Stimulated activated CD4-positive, alpha-beta T cell treated with anti-CD3 and anti-CD28 coated beads, Interleukin-1b, Interleukin-23, amount 100 ng/mL, for 4 hours (primary cell): Measurements from ENCODE around the gene ZNF385C.

Experiments
- DNase-seq, 2 donors: peaks; one replicate each; pipeline ENCODE4 v3.0.0-alpha.2; 2020; ENCODE audit warnings: low read depth in 2 of 2

The ZNF385C gene

DNA sequence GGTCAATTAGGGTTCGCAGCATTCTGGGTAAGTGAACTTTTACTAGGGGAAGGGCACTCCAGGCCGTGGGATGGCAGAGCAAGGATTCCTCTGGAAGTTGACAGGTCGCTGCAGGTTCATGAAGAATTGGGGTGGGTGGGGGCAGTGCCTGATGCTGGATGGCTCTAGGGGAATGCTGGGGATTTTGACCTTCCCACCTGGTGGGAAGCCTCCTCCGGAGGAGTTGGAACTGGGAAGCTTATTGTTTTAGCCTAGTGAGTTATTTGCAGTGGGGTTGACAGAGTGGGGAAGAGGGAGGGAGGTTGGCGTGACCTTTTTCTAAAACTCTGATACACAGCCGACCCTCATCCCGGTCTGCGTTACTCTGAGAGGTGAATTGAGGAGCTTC, 47.3 kb downstream of the ZNF385C start:
- no peak for DNase-seq

GRCh38 chr17:42050393-42051012, 47.8 kb downstream of the ZNF385C start, which contains the start of gene C17orf113:
C17orf113 (minus strand) TSS chr17:42050601; CDS start chr17:42043376, 7,225 bp downstream.
- DNase-seq: peak in 1 of 2 donors; percentile 28

- no peak for DNase-seq
Observed at GRCh38 chr17:42049834-42050392, 48.4 kb downstream of the ZNF385C start.

GRCh38 chr17:42047343-42047742, 50.9 kb downstream of the ZNF385C start:
- DNase-seq: no peak

GRCh38 chr17:42045719-42046118, 52.6 kb downstream of the ZNF385C start:
- DNase-seq: no peak

GRCh38 chr17:42042598-42043319, 55.5 kb downstream of the ZNF385C start:
- DNase-seq: no peak

- no peak for DNase-seq
Observed at GRCh38 chr17:42041619-42042018, 56.7 kb downstream of the ZNF385C start.

- DNase-seq: no peak
Observed at GRCh38 chr17:42040818-42041217, 57.5 kb downstream of the ZNF385C start.

DNA sequence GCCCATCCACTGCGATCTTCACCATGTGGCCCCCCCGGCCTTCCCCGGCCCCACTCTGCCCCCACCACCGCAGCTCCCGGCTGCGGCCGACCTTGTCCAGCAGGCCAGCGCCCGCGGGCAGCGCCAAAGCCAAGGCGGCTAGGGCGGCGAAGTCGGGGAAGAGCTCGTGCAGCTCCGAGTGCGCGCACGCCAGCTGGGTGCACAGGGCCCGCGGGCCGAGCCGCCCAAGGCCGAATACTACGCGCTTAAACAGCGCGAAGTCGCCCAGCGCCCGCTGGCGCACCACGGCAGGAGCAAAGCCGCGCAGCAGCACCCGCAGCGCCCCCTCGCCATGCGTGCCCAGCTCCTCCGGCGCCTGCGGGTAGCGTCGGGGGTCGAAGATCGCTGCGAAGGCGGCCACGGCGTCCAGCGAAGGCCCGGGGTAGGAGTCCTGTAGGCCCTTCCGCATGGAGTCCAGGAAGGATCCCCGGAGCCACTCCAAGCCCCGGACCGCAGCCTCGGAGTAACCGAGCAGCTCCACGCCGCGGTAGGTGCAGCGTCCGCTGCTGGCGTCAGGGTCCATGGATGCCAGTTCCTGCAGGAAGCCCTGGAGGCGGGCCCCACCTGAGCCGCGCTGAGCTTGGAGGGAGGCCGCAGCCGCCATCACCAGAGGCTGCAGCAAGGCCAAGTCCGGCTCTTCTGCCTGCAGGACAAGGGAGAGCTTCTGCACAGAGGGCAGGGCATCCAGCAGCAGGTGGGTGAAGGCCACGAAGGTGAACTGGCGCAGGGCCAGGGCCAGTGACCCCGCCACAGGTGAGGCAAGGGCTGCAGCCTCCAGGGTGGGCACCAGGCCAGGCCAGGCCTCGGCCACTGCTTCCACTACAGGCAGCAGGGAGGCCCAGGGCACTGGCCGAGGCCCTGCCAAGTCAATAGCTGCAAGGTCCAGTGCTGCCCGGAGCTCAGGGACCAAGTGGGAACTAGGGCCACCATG, 58.2 kb downstream of the ZNF385C start:
- DNase-seq: no peak

GRCh38 chr17:42038221-42038973, 59.9 kb downstream of the ZNF385C start:
- no peak for DNase-seq

DNA sequence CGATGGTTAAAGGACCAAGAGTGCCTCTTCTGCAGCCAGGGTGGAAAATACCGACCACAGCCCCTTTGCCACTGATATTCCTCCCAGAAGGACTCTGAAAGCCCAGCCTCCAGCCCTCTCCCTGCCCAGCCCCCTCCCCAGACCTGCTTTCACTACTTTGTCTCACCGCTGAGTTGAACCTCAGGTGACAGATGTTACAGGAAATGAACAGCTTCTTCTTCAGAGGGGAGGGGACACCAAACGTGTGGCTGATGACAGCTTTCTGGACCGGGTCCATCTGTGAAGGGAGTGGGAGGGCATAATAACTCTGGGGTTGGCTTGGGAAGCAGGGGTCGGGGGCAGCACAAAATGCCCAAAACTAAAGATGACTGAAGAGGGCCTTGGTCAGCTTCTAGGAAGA, 64.2 kb downstream of the ZNF385C start:
- DNase-seq: no peak

- DNase-seq: no peak
Observed at GRCh38 chr17:42031584-42031983, 66.7 kb downstream of the ZNF385C start.

DNA sequence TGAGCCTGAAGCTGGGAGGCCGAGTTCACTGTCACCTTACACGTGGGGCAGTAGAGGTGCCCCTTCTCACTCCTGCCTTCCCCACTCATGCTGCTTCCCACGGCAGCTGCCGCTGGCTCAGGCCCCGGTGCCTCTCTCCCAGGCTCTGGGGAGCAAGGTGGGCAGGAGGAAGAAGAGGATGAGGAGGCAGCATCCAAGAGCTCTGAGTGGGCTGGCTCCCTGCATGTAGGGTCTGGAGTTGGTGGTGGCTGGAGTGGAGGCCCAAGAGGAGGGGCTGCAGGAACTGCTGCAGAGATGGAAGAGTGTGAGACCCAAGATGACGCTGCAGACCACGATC, 69.5 kb downstream of the ZNF385C start:
- no peak for DNase-seq

GRCh38 chr17:42027961-42028790, 70.1 kb downstream of the ZNF385C start:
- DNase-seq: no peak

DNA sequence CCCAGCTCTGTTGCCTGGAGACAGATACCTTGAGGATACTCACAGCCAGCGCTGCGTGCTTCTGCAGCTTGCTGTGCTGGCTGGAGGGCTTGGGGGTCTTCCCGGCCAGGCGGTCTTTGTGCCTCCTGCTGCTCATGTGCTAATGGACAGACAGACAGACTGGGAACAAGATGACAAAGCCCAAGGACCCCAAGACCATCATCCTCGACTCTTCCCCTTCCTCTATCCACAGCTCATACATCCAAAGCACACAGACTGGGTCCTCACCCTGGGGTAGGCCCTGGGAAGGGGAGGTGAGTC, 70.7 kb downstream of the ZNF385C start:
- DNase-seq: no peak

DNA sequence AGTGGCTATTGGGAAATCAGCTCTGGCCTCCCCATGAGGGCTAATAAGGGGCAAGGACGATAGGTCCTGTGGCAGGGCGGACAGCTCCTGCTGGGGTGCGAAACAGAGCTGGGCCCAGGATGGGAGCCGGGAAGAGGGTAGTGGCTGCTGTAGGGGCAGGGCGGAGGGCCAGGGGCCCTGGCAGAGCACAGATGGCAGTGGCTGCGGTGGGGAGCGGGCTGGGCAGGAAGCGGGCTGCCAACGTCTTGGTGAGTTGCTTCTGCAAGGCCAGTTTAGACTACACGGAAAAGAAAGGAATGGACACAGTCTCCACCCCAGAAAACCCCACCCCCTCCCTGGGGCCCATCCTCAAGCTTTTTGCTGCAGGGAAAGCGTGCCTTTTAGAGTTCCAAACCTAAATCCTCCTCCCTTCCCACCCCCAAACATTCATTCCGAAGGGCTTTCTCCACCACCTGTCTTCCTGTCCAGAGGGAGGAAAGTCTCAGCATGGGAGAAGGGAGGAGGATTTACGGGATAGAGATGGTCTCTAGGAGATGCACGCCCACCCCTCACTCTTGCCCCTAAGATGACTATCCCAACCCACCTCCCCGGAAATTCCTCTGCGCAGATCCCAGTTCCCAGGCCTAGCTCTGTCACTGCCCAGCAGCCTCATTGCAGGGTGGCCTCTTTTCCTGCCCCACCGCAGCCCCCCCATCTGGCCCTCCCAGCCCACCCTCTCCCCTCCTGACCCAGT, 71.2 kb downstream of the ZNF385C start:
- DNase-seq: no peak

DNA sequence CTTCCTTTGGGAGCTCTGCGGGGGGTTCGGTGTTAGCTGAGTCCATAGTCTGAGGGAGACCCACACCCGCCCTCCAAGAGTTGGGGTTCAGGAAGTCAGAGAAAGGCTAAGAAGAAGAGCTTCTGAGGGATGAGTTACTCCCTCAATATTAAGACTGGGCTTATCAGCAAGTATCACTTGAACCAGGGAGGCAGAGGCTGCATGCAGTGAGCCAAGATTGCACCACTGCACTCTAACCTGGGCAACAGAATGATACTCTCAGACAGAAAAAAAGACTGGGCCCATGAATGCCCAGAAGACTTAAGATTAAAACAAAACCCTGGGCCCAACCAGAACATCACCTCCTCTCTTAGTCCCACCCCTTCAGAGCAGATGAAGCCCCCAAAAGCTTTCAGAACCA, 72.3 kb downstream of the ZNF385C start:
- DNase-seq: no peak

GRCh38 chr17:42025191-42025579, 73.1 kb downstream of the ZNF385C start:
- DNase-seq: no peak

- DNase-seq: no peak
Observed at GRCh38 chr17:42023524-42024349, 74.5 kb downstream of the ZNF385C start.
